Fibroblast of the conjunctiva (primary cell): ENCODE results near the gene MLIP.
"Not testable (repeated sequence)": the region's sequence is repeated elsewhere in the genome, so short reads cannot be mapped to it uniquely, and the experiment has no call there.

Experiments
- DNase-seq: peaks from one replicate; pipeline ENCODE4 v3.0.0-alpha.2; 2010; ENCODE audit warnings: low read depth

Gene MLIP, protein sequence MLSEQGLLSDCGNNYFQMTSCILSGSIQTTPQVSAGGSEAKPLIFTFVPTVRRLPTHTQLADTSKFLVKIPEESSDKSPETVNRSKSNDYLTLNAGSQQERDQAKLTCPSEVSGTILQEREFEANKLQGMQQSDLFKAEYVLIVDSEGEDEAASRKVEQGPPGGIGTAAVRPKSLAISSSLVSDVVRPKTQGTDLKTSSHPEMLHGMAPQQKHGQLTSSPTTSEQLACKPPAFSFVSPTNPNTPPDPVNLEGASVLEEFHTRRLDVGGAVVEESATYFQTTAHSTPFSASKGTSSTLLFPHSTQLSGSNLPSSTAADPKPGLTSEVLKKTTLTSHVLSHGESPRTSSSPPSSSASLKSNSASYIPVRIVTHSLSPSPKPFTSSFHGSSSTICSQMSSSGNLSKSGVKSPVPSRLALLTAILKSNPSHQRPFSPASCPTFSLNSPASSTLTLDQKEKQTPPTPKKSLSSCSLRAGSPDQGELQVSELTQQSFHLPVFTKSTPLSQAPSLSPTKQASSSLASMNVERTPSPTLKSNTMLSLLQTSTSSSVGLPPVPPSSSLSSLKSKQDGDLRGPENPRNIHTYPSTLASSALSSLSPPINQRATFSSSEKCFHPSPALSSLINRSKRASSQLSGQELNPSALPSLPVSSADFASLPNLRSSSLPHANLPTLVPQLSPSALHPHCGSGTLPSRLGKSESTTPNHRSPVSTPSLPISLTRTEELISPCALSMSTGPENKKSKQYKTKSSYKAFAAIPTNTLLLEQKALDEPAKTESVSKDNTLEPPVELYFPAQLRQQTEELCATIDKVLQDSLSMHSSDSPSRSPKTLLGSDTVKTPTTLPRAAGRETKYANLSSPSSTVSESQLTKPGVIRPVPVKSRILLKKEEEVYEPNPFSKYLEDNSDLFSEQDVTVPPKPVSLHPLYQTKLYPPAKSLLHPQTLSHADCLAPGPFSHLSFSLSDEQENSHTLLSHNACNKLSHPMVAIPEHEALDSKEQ

GRCh38 chr6:54111341-54112045 is at the start of gene MLIP:
Gene MLIP, plus strand, starts transcription at chr6:54111443. Its CDS starts 37 bp downstream, at chr6:54111480.
- DNase-seq: no peak

DNA sequence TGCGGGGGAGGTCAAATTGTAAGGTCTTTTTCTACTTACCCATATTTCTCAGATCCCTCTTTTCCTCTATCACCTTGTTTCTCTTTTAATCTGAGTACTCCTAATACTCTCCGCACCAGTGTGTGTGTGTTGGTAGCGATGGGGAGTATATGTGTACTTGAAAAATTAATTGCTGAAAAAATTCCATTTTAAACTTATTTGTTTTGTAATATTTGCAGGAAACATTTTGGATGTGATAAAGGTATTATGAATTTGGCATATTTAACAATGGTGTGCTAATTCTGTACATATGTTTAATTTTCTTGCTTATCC is 48.1 kb upstream of the MLIP start:
- no peak for DNase-seq

GRCh38 chr6:54068694-54069093 is 42.5 kb upstream of the MLIP start:
- DNase-seq: no peak

DNA sequence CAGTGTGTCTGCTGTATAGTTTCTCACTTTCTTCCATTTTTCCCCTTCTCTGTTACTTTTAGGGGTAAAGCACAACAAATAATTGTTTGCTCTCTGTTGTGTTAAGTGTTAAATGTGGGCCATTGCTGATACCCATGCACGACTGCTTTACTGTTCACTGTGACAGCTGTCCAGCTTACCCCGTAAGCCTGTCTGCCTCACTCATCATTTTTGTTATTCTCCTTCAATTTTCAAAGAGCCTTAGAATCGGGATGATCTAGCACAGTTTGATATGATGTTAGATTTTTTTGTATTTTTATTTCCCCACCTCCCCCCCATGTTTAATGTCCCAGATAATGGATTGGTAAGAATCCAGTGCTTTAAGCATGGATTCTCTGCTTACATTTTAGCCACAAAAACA is 41.2 kb upstream of the MLIP start:
- no peak for DNase-seq

- no peak for DNase-seq
Measured at GRCh38 chr6:54071821-54072340, 39.4 kb upstream of the MLIP start.

- DNase-seq: no peak
Measured at GRCh38 chr6:54072635-54073313, 38.5 kb upstream of the MLIP start.

DNA sequence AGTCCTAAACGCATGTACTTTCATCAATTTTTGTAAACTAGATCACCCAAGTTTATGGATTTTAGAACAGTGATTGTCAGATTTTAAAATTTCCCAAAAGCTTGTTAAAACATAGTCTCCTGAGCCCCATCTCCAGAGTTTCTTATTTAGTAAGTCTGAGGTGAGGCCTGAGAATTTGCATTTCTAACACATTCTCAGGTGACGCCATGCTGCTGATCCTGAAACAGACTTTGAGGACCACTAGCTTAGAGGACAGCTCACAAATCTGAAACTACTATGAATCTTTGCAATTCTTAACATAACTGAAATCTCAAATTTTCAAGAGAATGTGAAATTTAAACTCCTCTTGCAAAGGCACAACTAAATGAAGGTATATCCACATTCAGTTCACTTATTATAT is 37.8 kb upstream of the MLIP start:
- no peak for DNase-seq

DNA sequence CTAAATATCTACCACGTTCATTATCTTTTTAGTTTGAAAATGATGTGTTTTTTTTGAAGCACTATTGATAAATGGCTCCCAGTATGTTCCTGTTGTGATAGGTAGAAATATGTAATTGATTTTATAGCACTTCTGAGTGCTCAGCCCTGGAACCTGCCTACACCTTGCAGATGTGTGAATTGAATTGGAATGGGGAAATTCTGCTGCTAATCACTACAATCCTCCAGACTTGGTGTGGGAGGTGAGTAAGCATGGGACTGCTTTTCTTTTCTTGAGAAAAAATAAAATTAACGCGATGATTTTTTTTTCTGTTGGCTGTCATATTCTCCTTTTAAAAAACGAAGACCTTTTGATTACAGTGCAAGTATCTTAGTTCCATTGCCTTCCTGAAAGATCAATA is 37.1 kb upstream of the MLIP start:
- DNase-seq: no peak

DNA sequence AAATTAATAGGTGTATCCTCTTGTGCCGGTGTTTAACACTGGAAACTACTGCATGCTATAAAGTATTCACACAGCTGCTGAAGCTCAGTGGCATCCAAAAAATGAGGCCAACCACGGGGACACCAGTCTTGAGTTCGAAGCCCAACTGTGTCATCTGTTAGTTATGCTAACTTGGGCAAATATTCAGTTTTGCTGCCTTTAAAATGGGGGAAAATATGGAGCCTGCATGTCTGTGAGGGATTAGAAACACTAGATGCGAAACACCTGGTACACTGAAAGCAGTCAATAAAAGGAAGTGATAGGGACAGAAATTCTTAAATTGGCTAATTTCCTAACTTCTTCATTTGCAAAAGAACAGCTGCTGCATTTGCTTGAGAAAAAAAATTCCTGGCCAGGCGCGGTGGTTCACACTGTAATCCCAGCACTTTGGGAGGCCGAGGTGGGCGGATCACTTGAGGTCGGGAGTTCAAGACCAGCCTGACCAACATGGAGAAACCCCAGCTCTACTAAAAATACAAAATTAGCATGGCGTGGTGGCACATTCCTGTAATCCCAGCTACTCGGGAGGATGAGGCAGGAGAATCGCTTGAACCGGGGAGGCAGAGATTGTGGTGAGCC is 36.6 kb upstream of the MLIP start:
- DNase-seq: no peak

DNA sequence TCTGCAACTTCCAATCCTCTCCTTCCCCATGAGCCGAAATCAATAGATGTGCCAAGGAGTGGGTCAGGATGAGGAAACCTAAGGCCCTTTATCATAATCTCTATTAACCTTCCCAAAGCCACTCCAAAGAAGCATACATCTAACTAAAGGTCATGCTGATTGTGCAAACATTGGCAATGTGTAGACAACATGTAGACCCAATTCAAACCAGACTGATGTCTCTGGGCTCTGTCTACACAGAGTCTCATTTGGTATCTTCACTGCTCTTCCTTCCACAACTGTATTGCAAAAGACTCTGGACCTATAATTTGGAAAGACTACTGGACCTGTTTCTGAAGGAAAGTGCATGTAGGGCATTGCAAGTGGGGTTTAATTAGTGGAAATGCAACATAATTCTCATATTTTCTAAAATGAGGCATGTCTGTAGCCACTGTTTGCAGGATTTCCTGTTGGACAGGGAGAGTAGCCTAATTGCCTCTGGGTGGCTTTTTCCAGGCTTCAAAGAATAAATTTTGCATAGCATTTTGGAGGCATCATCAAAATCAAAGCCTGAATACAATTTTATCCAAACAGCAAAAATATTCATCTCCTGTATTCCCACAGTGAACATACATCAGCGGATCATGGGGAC is 35.0 kb upstream of the MLIP start:
- no peak for DNase-seq

GRCh38 chr6:54081499-54081898 is 29.7 kb upstream of the MLIP start:
- DNase-seq: not testable (repeated sequence)

- no peak for DNase-seq
Measured at GRCh38 chr6:54083287-54083686, 28.0 kb upstream of the MLIP start.

- DNase-seq: no peak
Measured at GRCh38 chr6:54084231-54084630, 27.0 kb upstream of the MLIP start.

- DNase-seq: no peak
Measured at GRCh38 chr6:54085047-54085446, 26.2 kb upstream of the MLIP start.

DNA sequence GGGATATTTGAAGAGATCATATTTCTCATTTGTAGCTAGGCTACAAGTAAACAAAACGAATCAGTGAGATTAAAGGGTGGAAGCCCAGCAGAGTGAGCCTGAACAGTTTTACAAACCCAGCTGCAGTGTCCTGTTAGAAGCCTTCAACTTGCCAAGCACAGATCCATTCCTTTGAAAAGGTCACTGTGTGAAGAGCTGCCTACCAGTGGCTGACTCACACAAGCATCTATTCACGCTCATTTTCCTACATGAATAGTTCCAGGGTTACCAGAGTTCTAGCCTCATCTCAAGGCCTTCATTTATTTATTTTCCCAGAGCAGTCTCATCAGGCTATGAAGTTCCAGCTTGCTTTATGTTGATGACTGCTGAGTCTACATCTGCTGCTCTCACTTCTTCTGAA is 25.7 kb upstream of the MLIP start:
- peak; percentile 17 for DNase-seq

- no peak for DNase-seq
Measured at GRCh38 chr6:54086439-54086838, 24.8 kb upstream of the MLIP start.

- no peak for DNase-seq
Measured at GRCh38 chr6:54087721-54088120, 23.5 kb upstream of the MLIP start.

GRCh38 chr6:54093326-54093948 is 17.8 kb upstream of the MLIP start:
- DNase-seq: no peak

DNA sequence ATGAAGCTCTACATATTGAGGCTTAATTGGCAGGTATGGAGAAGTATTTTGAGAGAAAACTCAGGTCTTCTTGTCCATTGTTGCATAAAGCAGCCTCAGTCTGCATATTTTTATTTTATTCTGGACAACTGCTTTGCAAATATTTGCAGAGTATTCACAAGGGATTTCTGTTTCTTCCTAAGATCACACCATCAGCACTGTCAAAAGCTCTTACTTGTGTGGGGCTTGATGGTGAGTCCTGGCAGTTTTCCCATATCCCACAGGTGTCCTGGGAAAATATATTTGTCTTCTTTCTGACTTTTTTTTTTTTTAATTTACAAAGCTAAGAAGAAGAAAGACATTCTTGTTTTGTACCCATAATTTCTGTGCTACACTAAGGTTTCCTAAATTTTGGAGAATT is 16.9 kb upstream of the MLIP start:
- no peak for DNase-seq

DNA sequence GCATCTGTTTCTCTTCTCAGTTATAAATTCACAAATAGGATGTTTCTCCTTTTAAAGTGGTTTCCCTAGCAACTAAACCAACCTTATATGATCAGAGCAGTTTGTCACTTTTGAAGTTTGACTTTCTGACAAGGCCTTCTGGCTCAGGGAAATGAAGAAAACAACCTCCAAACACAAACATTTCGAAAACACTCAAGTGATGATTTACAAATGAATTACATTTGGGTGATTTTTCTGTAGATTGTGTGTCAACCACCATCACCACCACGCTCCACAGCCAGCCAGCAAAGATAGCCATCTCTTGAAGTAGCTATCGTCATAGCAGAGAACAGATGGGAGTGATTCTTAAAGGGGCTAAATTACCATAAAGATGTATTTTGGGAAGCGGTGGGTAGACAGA is 16.5 kb upstream of the MLIP start:
- no peak for DNase-seq
